Measurements from ENCODE around the gene OR2A14.

DNA sequence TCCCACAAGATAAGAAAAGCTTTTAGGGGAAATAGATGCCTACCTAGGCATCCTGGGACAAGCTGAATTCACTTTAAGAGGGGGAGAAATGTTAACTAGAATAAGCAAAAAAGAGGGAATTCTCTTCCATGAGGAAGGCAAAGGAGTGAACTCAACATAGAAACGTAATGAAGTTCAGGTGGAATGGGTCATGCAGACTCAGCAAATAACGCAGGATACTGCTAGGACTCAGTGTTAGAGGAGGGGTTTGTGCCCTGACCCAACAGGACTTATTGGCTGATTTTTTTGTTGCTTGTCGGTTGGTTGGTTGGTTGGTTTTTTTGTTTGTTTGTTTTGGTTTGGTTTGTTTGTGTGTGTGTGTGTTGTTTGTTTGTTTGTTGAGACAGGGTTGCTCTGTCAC is 9.3 kb downstream of the OR2A14 start:
- TF ChIP-seq TP53 (CRISPR knock-in tag; conservative IDR thresholded peaks at IDR 0.05) (no peak), CBX1 (IDR thresholded peaks at IDR 0.05; ENCODE audit: low read depth) (no peak), KDM2A (CRISPR knock-in tag; IDR thresholded peaks at IDR 0.05; ENCODE audit: borderline replicate concordance, low read depth) (no peak), EZH2 (conservative IDR thresholded peaks at IDR 0.05; ENCODE audit: low read depth, low read length) (no peak), CBX2 (IDR thresholded peaks at IDR 0.05; ENCODE audit: low read depth, low read length) (no peak), CBX2 (CRISPR knock-in tag; IDR thresholded peaks at IDR 0.05; ENCODE audit: low read depth) (no peak), ZFP37 (CRISPR knock-in tag; IDR thresholded peaks at IDR 0.05; ENCODE audit: borderline replicate concordance) (no peak), CEBPZ (IDR thresholded peaks at IDR 0.05; ENCODE audit: low read length) (no peak), E2F1 (CRISPR knock-in tag; IDR thresholded peaks at IDR 0.05) (no peak), MBD4 (IDR thresholded peaks at IDR 0.05; ENCODE audit: borderline replicate concordance, low read length) (no peak), NR2F2 (IDR thresholded peaks at IDR 0.05; ENCODE audit: borderline replicate concordance, low read depth) (no peak), FOXK2 (IDR thresholded peaks at IDR 0.05) (no peak), POLR2AphosphoS5 (IDR thresholded peaks at IDR 0.05; ENCODE audit: low read depth, low read length) (no peak)
- TF ChIP-seq, protein P1, sequence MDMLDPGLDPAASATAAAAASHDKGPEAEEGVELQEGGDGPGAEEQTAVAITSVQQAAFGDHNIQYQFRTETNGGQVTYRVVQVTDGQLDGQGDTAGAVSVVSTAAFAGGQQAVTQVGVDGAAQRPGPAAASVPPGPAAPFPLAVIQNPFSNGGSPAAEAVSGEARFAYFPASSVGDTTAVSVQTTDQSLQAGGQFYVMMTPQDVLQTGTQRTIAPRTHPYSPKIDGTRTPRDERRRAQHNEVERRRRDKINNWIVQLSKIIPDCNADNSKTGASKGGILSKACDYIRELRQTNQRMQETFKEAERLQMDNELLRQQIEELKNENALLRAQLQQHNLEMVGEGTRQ (IDR thresholded peaks at IDR 0.05; ENCODE audit: low read depth, low read length) = no peak
- TF ChIP-seq, protein P1 (CRISPR knock-in tag; IDR thresholded peaks at IDR 0.05; ENCODE audit: borderline replicate concordance) = no peak
- TF ChIP-seq, protein P2, sequence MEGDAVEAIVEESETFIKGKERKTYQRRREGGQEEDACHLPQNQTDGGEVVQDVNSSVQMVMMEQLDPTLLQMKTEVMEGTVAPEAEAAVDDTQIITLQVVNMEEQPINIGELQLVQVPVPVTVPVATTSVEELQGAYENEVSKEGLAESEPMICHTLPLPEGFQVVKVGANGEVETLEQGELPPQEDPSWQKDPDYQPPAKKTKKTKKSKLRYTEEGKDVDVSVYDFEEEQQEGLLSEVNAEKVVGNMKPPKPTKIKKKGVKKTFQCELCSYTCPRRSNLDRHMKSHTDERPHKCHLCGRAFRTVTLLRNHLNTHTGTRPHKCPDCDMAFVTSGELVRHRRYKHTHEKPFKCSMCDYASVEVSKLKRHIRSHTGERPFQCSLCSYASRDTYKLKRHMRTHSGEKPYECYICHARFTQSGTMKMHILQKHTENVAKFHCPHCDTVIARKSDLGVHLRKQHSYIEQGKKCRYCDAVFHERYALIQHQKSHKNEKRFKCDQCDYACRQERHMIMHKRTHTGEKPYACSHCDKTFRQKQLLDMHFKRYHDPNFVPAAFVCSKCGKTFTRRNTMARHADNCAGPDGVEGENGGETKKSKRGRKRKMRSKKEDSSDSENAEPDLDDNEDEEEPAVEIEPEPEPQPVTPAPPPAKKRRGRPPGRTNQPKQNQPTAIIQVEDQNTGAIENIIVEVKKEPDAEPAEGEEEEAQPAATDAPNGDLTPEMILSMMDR (CRISPR knock-in tag; IDR thresholded peaks at IDR 0.05) = no peak

All from HepG2 (cell line).